ENCODE measurements around the gene CTNNA1.
A peak's percentile ranks its signal among the peaks of the same experiment; 100 is the strongest.

The CTNNA1 gene

DNA sequence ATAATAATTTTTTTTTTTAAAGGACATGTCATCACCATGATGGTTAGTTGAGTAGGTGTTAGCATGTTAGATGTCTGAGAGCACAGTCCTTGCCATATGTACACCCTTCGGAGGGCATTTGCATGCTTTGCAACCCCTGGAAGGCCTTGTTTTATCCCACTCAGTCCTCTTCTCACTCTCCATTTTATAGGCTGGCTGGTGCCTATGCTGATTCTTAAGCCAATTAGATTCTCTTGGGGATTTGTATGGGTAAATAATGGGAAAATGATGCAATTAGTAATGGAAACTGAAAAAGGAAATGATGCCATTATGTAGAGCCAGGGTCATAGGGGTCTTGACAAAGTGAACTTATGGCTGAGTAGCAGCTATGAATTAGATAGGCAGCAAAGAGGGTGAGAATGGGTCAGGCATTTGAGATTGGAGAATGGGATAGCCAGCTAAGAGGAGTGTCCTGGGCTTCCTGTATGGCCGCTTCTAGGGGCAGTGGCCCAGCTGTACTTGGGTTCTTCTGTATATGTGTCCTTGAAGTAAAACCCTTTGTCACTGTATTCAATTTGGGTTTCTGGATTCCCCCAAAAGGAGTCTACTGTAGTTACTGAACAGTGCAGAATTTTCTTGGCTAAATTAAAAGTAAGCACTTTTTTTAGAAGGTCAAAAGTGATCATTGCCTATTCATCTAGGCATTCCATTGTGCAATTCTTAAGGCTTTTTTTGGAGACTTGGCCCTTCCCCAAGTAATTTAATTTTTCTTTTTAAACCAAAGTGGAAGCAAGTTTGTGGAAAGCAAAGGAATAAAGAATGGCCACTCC, 90.3 kb downstream of the CTNNA1 start:
- H3K9me3 ChIP-seq (ENCODE audit: control insufficient read depth, insufficient read depth, low read length) = no peaks in the 10 kb centered on the region
- no peaks in the 10 kb centered on the region for H3K36me3 ChIP-seq (ENCODE audit: control insufficient read depth, insufficient read depth, low read length)
- H3K4me3 ChIP-seq (ENCODE audit: low read depth, low read length) = no peak overlapping the region
- no peaks in the 10 kb centered on the region for H3K27me3 ChIP-seq (ENCODE audit: control insufficient read depth, insufficient read depth, low read length)
- peaks cover 10% of the 10 kb centered on the region for H3K4me1 ChIP-seq (ENCODE audit: control insufficient read depth, insufficient read depth, low read length)
- H3K9ac ChIP-seq (ENCODE audit: low read depth, low read length) = no peak overlapping the region

- H3K9me3 ChIP-seq (ENCODE audit: control insufficient read depth, insufficient read depth, low read length) = no peaks in the 10 kb centered on the region
- H3K9ac ChIP-seq (ENCODE audit: low read depth, low read length) = no peak overlapping the region
- no peak overlapping the region for H3K4me3 ChIP-seq (ENCODE audit: low read depth, low read length)
- peaks cover 10% of the 10 kb centered on the region for H3K4me1 ChIP-seq (ENCODE audit: control insufficient read depth, insufficient read depth, low read length)
- H3K36me3 ChIP-seq (ENCODE audit: control insufficient read depth, insufficient read depth, low read length) = no peaks in the 10 kb centered on the region
- H3K27me3 ChIP-seq (ENCODE audit: control insufficient read depth, insufficient read depth, low read length) = no peaks in the 10 kb centered on the region
Observed at GRCh38 chr5:138844125-138844461, 90.9 kb downstream of the CTNNA1 start.

- Histone ChIP-seq H3K9me3 (ENCODE audit: control insufficient read depth, insufficient read depth, low read length) (no peaks in the 10 kb centered on the region), H3K27me3 (ENCODE audit: control insufficient read depth, insufficient read depth, low read length) (no peaks in the 10 kb centered on the region), H3K4me1 (ENCODE audit: control insufficient read depth, insufficient read depth, low read length) (peaks cover 10% of the 10 kb centered on the region), H3K4me3 (ENCODE audit: low read depth, low read length) (no peak overlapping the region), H3K9ac (ENCODE audit: low read depth, low read length) (peak overlapping the region; percentile 30), H3K36me3 (ENCODE audit: control insufficient read depth, insufficient read depth, low read length) (no peaks in the 10 kb centered on the region)
Observed at GRCh38 chr5:138844812-138845513, 91.7 kb downstream of the CTNNA1 start.

GRCh38 chr5:138849439-138849838, 96.2 kb downstream of the CTNNA1 start:
- Histone ChIP-seq H3K36me3 (ENCODE audit: control insufficient read depth, insufficient read depth, low read length) (no peaks in the 10 kb centered on the region), H3K9ac (ENCODE audit: low read depth, low read length) (no peak overlapping the region), H3K27me3 (ENCODE audit: control insufficient read depth, insufficient read depth, low read length) (no peaks in the 10 kb centered on the region), H3K9me3 (ENCODE audit: control insufficient read depth, insufficient read depth, low read length) (no peaks in the 10 kb centered on the region), H3K4me1 (ENCODE audit: control insufficient read depth, insufficient read depth, low read length) (peaks cover 10% of the 10 kb centered on the region), H3K4me3 (ENCODE audit: low read depth, low read length) (no peak overlapping the region)

GRCh38 chr5:138849882-138850281, 96.7 kb downstream of the CTNNA1 start:
- Histone ChIP-seq H3K9ac (ENCODE audit: low read depth, low read length) (no peak overlapping the region), H3K36me3 (ENCODE audit: control insufficient read depth, insufficient read depth, low read length) (no peaks in the 10 kb centered on the region), H3K27me3 (ENCODE audit: control insufficient read depth, insufficient read depth, low read length) (no peaks in the 10 kb centered on the region), H3K9me3 (ENCODE audit: control insufficient read depth, insufficient read depth, low read length) (no peaks in the 10 kb centered on the region), H3K4me1 (ENCODE audit: control insufficient read depth, insufficient read depth, low read length) (peaks cover 8% of the 10 kb centered on the region), H3K4me3 (ENCODE audit: low read depth, low read length) (no peak overlapping the region)

- H3K9ac ChIP-seq (ENCODE audit: low read depth, low read length) = no peak overlapping the region
- H3K9me3 ChIP-seq (ENCODE audit: control insufficient read depth, insufficient read depth, low read length) = no peaks in the 10 kb centered on the region
- H3K4me1 ChIP-seq (ENCODE audit: control insufficient read depth, insufficient read depth, low read length) = peaks cover 4% of the 10 kb centered on the region
- H3K36me3 ChIP-seq (ENCODE audit: control insufficient read depth, insufficient read depth, low read length) = no peaks in the 10 kb centered on the region
- no peaks in the 10 kb centered on the region for H3K27me3 ChIP-seq (ENCODE audit: control insufficient read depth, insufficient read depth, low read length)
- no peak overlapping the region for H3K4me3 ChIP-seq (ENCODE audit: low read depth, low read length)
Observed at GRCh38 chr5:138850865-138851435, 97.7 kb downstream of the CTNNA1 start.

- Histone ChIP-seq H3K9ac (ENCODE audit: low read depth, low read length) (no peak overlapping the region), H3K4me3 (ENCODE audit: low read depth, low read length) (no peak overlapping the region), H3K27me3 (ENCODE audit: control insufficient read depth, insufficient read depth, low read length) (no peaks in the 10 kb centered on the region), H3K36me3 (ENCODE audit: control insufficient read depth, insufficient read depth, low read length) (no peaks in the 10 kb centered on the region), H3K4me1 (ENCODE audit: control insufficient read depth, insufficient read depth, low read length) (no peaks in the 10 kb centered on the region), H3K9me3 (ENCODE audit: control insufficient read depth, insufficient read depth, low read length) (no peaks in the 10 kb centered on the region)
Observed at GRCh38 chr5:138853132-138853531, 99.9 kb downstream of the CTNNA1 start.

GRCh38 chr5:138867011-138867410, 113.8 kb downstream of the CTNNA1 start:
- Histone ChIP-seq H3K9ac (ENCODE audit: low read depth, low read length) (no peak overlapping the region), H3K27me3 (ENCODE audit: control insufficient read depth, insufficient read depth, low read length) (no peaks in the 10 kb centered on the region), H3K36me3 (ENCODE audit: control insufficient read depth, insufficient read depth, low read length) (no peaks in the 10 kb centered on the region), H3K4me1 (ENCODE audit: control insufficient read depth, insufficient read depth, low read length) (peaks cover 10% of the 10 kb centered on the region), H3K9me3 (ENCODE audit: control insufficient read depth, insufficient read depth, low read length) (no peaks in the 10 kb centered on the region), H3K4me3 (ENCODE audit: low read depth, low read length) (no peak overlapping the region)

GRCh38 chr5:138869038-138869437, 115.8 kb downstream of the CTNNA1 start:
- no peaks in the 10 kb centered on the region for H3K9me3 ChIP-seq (ENCODE audit: control insufficient read depth, insufficient read depth, low read length)
- H3K27me3 ChIP-seq (ENCODE audit: control insufficient read depth, insufficient read depth, low read length) = no peaks in the 10 kb centered on the region
- H3K4me3 ChIP-seq (ENCODE audit: low read depth, low read length) = no peak overlapping the region
- H3K4me1 ChIP-seq (ENCODE audit: control insufficient read depth, insufficient read depth, low read length) = peaks cover 19% of the 10 kb centered on the region
- H3K9ac ChIP-seq (ENCODE audit: low read depth, low read length) = no peak overlapping the region
- no peaks in the 10 kb centered on the region for H3K36me3 ChIP-seq (ENCODE audit: control insufficient read depth, insufficient read depth, low read length)

- no peaks in the 10 kb centered on the region for H3K9me3 ChIP-seq (ENCODE audit: control insufficient read depth, insufficient read depth, low read length)
- H3K36me3 ChIP-seq (ENCODE audit: control insufficient read depth, insufficient read depth, low read length) = no peaks in the 10 kb centered on the region
- no peak overlapping the region for H3K9ac ChIP-seq (ENCODE audit: low read depth, low read length)
- peaks cover 21% of the 10 kb centered on the region for H3K4me1 ChIP-seq (ENCODE audit: control insufficient read depth, insufficient read depth, low read length)
- no peak overlapping the region for H3K4me3 ChIP-seq (ENCODE audit: low read depth, low read length)
- no peaks in the 10 kb centered on the region for H3K27me3 ChIP-seq (ENCODE audit: control insufficient read depth, insufficient read depth, low read length)
Observed at GRCh38 chr5:138869763-138870500, 116.7 kb downstream of the CTNNA1 start.

DNA sequence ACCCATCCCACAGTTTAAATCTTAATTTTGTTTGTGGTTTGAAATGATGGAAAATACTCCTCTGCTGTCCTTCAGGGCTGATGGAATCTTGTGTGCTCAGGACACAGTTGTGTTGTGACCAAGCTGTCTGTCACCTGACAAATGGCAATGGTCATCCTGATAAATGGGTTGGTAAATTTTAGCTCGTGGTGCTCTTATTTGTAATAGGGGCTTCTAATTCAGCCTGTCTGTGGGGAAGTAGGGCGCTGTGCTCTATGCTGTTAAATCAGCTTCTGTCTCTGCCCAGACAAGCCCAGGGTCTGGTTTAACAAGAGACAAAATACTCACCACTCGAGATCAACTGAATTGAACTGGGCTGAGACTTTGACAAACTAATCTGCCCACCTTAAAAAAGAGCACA, 117.4 kb downstream of the CTNNA1 start:
- Histone ChIP-seq H3K9ac (ENCODE audit: low read depth, low read length) (no peak overlapping the region), H3K4me1 (ENCODE audit: control insufficient read depth, insufficient read depth, low read length) (peaks cover 28% of the 10 kb centered on the region), H3K4me3 (ENCODE audit: low read depth, low read length) (no peak overlapping the region), H3K9me3 (ENCODE audit: control insufficient read depth, insufficient read depth, low read length) (no peaks in the 10 kb centered on the region), H3K27me3 (ENCODE audit: control insufficient read depth, insufficient read depth, low read length) (no peaks in the 10 kb centered on the region), H3K36me3 (ENCODE audit: control insufficient read depth, insufficient read depth, low read length) (no peaks in the 10 kb centered on the region)
